PC-3 (cell line): ENCODE measurements around the gene TMEM132E.

Experiments used
- CTCF ChIP-seq: fragments of 300-600 bp; sonication (generic); conservative IDR thresholded peaks from 2 replicates; pipeline ENCODE4 v1.5.1; 2017; ENCODE audit warnings: antibody characterized with exemption, low read depth, mild to moderate bottlenecking, low read length
- EZH2 ChIP-seq: fragments of 300-600 bp; sonication (generic); IDR thresholded peaks from one replicate; pipeline ENCODE4 v1.6.1; 2017; ENCODE audit warnings: antibody characterized with exemption, mild to moderate bottlenecking, low read length; ENCODE audit not compliant: unreplicated experiment
- EZH2phosphoT487 ChIP-seq: fragments of 300-600 bp; sonication (generic); IDR thresholded peaks from 2 replicates; pipeline ENCODE4 v1.6.1; 2018; ENCODE audit warnings: mild to moderate bottlenecking, antibody characterized with exemption, low read length, borderline replicate concordance

GRCh38 chr17:34568953-34569352 is 10.4 kb upstream of the TMEM132E start:
- TF ChIP-seq CTCF (no peak), EZH2 (no peak), EZH2phosphoT487 (no peak)
